Measurements from ENCODE around the gene ANKZF1. TPM values are rescaled to one million over a fixed set of nuclear protein-coding genes. Genes with fewer than 3 reads are reported as not detected.
"Not testable (repeated sequence)": the region's sequence is repeated elsewhere in the genome, so short reads cannot be mapped to it uniquely, and the experiment has no call there.

The ANKZF1 gene
- total RNA-seq, 2 donors from 2014 or later, result 64.4 to 85.7 TPM

DNA sequence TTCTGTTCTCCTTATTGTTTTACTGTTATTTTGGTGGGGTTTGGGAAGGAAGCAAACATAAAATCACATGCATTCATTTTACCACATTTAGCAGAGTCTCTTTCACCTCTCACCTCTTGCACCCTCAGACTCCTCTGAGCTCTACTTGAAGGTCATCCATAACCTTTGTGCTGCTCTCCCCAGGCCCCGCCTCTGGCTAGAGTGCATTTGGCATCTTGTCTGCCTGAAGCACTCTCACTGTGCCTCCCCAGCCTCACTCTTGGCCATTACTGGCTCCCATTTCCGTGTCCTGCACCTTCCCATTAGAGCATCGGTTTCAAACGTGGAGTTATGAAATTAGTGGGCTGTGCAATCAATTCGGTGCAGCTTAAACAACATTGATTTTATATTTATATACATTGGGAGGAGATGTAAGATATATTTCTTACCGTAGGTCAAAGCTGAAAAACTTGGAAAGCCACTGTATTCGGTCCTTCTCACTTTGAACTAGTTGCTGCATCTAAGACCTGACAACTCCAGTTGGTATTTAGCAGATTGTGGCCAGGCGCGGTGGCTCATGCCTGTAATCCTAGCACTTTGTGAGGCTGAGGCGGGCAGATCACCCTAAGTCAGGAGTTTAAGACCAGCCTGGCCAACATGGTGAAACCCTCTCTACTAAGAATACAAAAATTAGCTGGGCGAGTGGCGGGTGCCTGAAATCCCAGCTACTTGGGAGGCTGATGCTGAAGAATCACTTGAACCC is 30.0 kb upstream of the ANKZF1 start:
- Histone ChIP-seq H3K27ac (no peak overlapping the region), H3K36me3 (no peaks in the 10 kb centered on the region), H3K27me3 (replicated peaks; ENCODE audit: insufficient read depth) (no peaks in the 10 kb centered on the region), H3K4me1 (replicated peaks) (no peaks in the 10 kb centered on the region), H3K4me3 (no peak overlapping the region), H3K9me3 (no peaks in the 10 kb centered on the region)
- DNase-seq (ENCODE audit: low spot score), result no peak
- intact Hi-C loops (cut with DNase I), result no loop called here
- WGBS, result 87% methylated on average over 12 of the region's 12 CpGs
- TF ChIP-seq POLR2AphosphoS5 (IDR thresholded peaks at IDR 0.05) (no peak), POLR2A (IDR thresholded peaks at IDR 0.05) (no peak)
- TF ChIP-seq, protein P1, sequence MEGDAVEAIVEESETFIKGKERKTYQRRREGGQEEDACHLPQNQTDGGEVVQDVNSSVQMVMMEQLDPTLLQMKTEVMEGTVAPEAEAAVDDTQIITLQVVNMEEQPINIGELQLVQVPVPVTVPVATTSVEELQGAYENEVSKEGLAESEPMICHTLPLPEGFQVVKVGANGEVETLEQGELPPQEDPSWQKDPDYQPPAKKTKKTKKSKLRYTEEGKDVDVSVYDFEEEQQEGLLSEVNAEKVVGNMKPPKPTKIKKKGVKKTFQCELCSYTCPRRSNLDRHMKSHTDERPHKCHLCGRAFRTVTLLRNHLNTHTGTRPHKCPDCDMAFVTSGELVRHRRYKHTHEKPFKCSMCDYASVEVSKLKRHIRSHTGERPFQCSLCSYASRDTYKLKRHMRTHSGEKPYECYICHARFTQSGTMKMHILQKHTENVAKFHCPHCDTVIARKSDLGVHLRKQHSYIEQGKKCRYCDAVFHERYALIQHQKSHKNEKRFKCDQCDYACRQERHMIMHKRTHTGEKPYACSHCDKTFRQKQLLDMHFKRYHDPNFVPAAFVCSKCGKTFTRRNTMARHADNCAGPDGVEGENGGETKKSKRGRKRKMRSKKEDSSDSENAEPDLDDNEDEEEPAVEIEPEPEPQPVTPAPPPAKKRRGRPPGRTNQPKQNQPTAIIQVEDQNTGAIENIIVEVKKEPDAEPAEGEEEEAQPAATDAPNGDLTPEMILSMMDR (IDR thresholded peaks at IDR 0.05), result no peak

DNA sequence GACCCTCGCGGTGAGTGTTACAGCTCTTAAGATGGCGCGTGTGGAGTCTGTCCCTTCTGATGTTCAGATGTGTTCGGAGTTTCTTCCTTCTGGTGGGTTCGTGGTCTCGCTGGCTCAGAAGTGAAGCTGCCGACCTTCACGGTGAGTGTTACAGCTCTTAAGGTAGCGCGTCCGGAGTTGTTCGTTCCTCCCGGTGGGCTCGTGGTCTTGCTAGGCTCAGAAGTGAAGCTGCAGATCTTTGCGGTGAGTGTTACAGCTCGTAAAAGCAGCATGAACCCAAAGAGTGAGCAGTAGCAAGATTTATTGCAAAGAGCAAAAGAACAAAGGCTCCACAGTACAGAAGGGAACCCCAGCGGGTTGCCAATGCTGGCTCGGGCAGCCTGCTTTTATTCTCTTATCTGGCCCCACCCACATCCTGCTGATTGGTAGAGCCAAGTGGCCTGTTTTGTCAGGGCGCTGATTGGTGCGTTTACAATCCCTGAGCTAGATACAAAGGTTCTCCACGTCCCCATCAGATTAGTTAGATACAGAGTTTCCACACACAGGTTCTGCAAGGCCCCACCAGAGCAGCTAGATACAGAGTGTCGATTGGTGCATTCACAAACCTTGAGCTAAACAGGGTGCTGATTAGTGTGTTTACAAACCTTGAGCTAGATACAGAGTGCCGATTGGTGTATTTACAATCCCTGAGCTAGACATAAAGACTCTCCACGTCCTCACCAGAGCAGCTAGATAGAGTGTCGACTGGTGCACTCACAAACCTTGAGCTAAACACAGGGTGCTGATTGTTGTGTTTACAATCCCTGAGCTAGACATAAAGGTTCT is 28.9 kb upstream of the ANKZF1 start:
- H3K27me3 ChIP-seq (replicated peaks; ENCODE audit: insufficient read depth); H3K4me1 ChIP-seq (replicated peaks); DNase-seq (ENCODE audit: low spot score); H3K4me3 ChIP-seq; H3K9me3 ChIP-seq; H3K36me3 ChIP-seq; H3K27ac ChIP-seq; intact Hi-C loops (cut with DNase I): not testable (repeated sequence)
- peak; percentile 23 for TF ChIP-seq POLR2AphosphoS5 (IDR thresholded peaks at IDR 0.05)
- 47% methylated on average over 26 of the region's 26 CpGs for WGBS

GRCh38 chr2:219201331-219201730 is 28.3 kb upstream of the ANKZF1 start:
- DNase-seq (ENCODE audit: low spot score); H3K4me1 ChIP-seq (replicated peaks); H3K36me3 ChIP-seq; H3K9me3 ChIP-seq; H3K27ac ChIP-seq; H3K27me3 ChIP-seq (replicated peaks; ENCODE audit: insufficient read depth); intact Hi-C loops (cut with DNase I); H3K4me3 ChIP-seq: not testable (repeated sequence)
- WGBS, result 89% methylated on average over 18 of the region's 21 CpGs

DNA sequence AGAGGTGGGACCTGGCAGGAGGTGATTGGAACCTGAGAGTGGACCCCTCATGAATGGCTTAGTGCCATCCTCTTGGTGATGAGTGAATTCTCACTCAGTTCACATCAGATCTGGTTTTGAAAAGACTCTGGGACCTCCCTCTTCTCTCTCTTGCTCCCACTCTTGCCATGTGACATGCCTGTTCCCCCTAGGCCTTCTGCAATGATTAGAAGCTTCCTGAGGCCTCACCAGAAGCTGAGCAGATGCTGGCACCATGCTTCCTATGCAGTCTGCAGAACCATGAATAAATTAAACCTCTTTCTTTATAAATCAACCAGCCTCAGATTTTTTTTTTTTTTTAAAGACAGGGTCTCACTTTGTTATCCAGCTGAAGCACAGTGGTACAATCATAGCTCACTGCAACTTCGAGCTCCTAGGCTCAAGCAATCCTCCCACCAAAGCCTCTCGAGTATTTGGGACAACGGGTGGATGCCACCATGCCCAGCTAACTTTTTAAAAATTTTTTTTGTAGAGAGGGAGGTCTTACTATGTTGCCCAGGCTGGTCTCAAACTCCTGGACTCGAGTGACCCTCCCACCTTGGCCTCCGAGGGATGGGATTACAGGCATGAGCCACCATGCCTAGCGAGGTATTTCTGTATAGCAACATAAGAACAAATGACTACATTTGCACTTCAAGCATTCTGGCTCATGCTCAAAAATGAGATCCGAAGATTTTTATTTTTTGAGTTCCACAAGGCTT is 25.0 kb upstream of the ANKZF1 start:
- no peak overlapping the region for H3K27ac ChIP-seq
- TF ChIP-seq, protein P1 (IDR thresholded peaks at IDR 0.05), result no peak
- TF ChIP-seq POLR2A (IDR thresholded peaks at IDR 0.05) (no peak), POLR2AphosphoS5 (IDR thresholded peaks at IDR 0.05) (no peak)
- H3K4me1 ChIP-seq (replicated peaks), result peaks cover 11% of the 10 kb centered on the region
- WGBS, result 89% methylated on average over 7 of the region's 7 CpGs
- H3K9me3 ChIP-seq, result no peaks in the 10 kb centered on the region
- no peak overlapping the region for H3K4me3 ChIP-seq
- no peak for DNase-seq (ENCODE audit: low spot score)
- H3K36me3 ChIP-seq, result peaks cover 0 to 4% of the 10 kb centered on the region in 2 donors
- no peaks in the 10 kb centered on the region for H3K27me3 ChIP-seq (replicated peaks; ENCODE audit: insufficient read depth)
- intact Hi-C loops (cut with DNase I), result no loop called here

- no peaks in the 10 kb centered on the region for H3K9me3 ChIP-seq
- no peak overlapping the region for H3K4me3 ChIP-seq
- no peak overlapping the region for H3K27ac ChIP-seq
- WGBS, result 85% methylated on average over 5 of the region's 5 CpGs
- peaks cover 0 to 4% of the 10 kb centered on the region in 2 donors for H3K36me3 ChIP-seq
- no peak for DNase-seq (ENCODE audit: low spot score)
- TF ChIP-seq, protein P1 (IDR thresholded peaks at IDR 0.05), result no peak
- TF ChIP-seq POLR2A (IDR thresholded peaks at IDR 0.05), result no peak
- no peak for TF ChIP-seq POLR2AphosphoS5 (IDR thresholded peaks at IDR 0.05)
- peaks cover 11% of the 10 kb centered on the region for H3K4me1 ChIP-seq (replicated peaks)
- no peaks in the 10 kb centered on the region for H3K27me3 ChIP-seq (replicated peaks; ENCODE audit: insufficient read depth)
- intact Hi-C loops (cut with DNase I), result no loop called here
Measured at GRCh38 chr2:219205165-219205538, 24.5 kb upstream of the ANKZF1 start.

Data from prostate gland (tissue), 2 donors.